EL (cell line): Measurements from ENCODE around the gene TYW1.
"Not testable (repeated sequence)": the region's sequence is repeated elsewhere in the genome, so short reads cannot be mapped to it uniquely, and the experiment has no call there.

Experiments
- DNase-seq: peaks from one replicate; pipeline ENCODE4 v3.0.0-alpha.2; 2016

TYW1 gene

GRCh38 chr7:67259363-67259762 lies 262.7 kb downstream of the TYW1 start:
- not testable (repeated sequence) for DNase-seq

- not testable (repeated sequence) for DNase-seq
Measured at GRCh38 chr7:67260166-67260586, 263.5 kb downstream of the TYW1 start.

- DNase-seq: not testable (repeated sequence)
Measured at GRCh38 chr7:67264000-67264399, 267.4 kb downstream of the TYW1 start.

GRCh38 chr7:67266070-67266469 lies 269.4 kb downstream of the TYW1 start:
- DNase-seq: not testable (repeated sequence)

- no peak for DNase-seq
Measured at GRCh38 chr7:67267914-67268313, 271.3 kb downstream of the TYW1 start.

GRCh38 chr7:67269916-67270315 lies 273.3 kb downstream of the TYW1 start:
- not testable (repeated sequence) for DNase-seq
